Thoracic aorta (tissue), 2 donors: ENCODE measurements around the gene KDM3A. TPM values are rescaled to one million over a fixed set of nuclear protein-coding genes. Genes with fewer than 3 reads are reported as not detected.

Source experiments
- ATAC-seq: fragments of 150-250 bp; one replicate; pipeline ENCODE4 v1.8.0; 2017; ENCODE audit warnings: low read depth; ENCODE audit not compliant: insufficient number of reproducible peaks, low FRiP score
- DNase-seq: peaks from one replicate; pipeline ENCODE4 v3.0.0-alpha.2; 2020; ENCODE audit warnings: low spot score
- H3K27ac ChIP-seq, 2 donors: fragments of 200-600 bp; sonication (generic); 1 replicate in 1 of 2; 2 replicates in 1 of 2; pipeline ENCODE4 v1.5.1; 2016; ENCODE audit warnings: mild to moderate bottlenecking in 2 of 2, moderate library complexity in 2 of 2
- H3K27me3 ChIP-seq: fragments of 200-600 bp; sonication (generic); replicated peaks from 2 replicates; pipeline ENCODE4 v1.6.0; 2016; ENCODE audit warnings: mild to moderate bottlenecking; ENCODE audit not compliant: insufficient read depth
- H3K36me3 ChIP-seq: fragments of 200-600 bp; sonication (generic); one replicate; pipeline ENCODE4 v1.5.1; 2016
- H3K4me1 ChIP-seq, 2 donors: fragments of 200-600 bp; sonication (generic); 1 replicate in 1 of 2; 2 replicates in 1 of 2; pipeline versions ENCODE4 v1.5.1 to v1.6.0; 2016; ENCODE audit warnings: low read depth in 2 of 2, mild to moderate bottlenecking in 1 of 2; ENCODE audit not compliant: control insufficient read depth in 1 of 2
- H3K4me3 ChIP-seq: fragments of 200-600 bp; sonication (generic); 2 replicates; pipeline ENCODE4 v1.5.1; 2016; ENCODE audit warnings: mild to moderate bottlenecking
- H3K9me3 ChIP-seq: fragments of 200-600 bp; sonication (generic); 2 replicates; pipeline ENCODE4 v1.5.1; 2016
- total RNA-seq, 2 donors: library from RNA; depleted of rRNA; stranded (reverse); fragments of >200 nt; gene quantifications; one replicate each; pipeline versions ENCODE4 v1.1.0 to v1.2.3, GENCODE V29; 2016
- TF ChIP-seq, protein P1 (sequence below): fragments of 200-600 bp; sonication (generic); IDR thresholded peaks from one replicate; pipeline ENCODE4 v1.5.1; 2019; ENCODE audit warnings: antibody characterized with exemption

KDM3A gene
- total RNA-seq, 2 donors from 2014 or later: 41.7 to 74.6 TPM

DNA sequence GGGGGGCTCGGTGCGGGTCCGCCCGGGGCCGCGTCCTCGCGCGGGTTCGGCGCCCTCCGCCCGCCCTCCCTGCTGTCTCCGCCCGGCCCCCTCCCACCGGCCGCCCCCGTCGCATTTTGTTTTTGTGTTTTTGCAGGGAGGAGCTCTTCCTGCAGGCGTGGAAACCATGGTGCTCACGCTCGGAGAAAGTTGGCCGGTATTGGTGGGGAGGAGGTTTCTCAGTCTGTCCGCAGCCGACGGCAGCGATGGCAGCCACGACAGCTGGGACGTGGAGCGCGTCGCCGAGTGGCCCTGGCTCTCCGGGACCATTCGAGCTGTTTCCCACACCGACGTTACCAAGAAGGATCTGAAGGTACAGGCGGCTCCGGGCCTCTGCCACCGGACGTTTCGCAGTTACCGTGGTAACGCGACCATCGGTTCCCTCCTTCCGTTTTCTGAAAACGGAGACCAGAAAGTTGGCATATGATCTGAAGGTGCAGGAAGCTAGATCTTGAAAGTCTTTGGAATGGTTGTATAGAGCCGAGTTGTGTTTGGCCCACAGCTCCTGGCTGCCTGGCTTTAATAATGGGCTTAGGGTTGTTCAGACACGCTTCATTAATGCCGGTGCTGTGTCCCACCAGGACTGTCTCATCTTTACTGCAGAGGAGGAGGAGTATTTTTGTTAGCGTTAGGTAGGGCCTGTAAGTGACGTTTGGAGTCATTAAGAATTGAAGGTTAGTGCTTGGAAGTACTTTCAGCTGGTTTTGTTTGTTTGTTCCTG is 891 bp downstream of the KDM3A start:
- peak; percentile 16 for DNase-seq
- Histone ChIP-seq H3K27me3 (no peaks in the 10 kb centered on the region), H3K4me1 (peaks cover 35 to 40% of the 10 kb centered on the region in 2 donors), H3K27ac (peak overlapping the region; percentile 89 to 92), H3K36me3 (no peaks in the 10 kb centered on the region), H3K4me3 (peak overlapping the region; percentile 92), H3K9me3 (peaks cover 13% of the 10 kb centered on the region)
- TF ChIP-seq, protein P1, sequence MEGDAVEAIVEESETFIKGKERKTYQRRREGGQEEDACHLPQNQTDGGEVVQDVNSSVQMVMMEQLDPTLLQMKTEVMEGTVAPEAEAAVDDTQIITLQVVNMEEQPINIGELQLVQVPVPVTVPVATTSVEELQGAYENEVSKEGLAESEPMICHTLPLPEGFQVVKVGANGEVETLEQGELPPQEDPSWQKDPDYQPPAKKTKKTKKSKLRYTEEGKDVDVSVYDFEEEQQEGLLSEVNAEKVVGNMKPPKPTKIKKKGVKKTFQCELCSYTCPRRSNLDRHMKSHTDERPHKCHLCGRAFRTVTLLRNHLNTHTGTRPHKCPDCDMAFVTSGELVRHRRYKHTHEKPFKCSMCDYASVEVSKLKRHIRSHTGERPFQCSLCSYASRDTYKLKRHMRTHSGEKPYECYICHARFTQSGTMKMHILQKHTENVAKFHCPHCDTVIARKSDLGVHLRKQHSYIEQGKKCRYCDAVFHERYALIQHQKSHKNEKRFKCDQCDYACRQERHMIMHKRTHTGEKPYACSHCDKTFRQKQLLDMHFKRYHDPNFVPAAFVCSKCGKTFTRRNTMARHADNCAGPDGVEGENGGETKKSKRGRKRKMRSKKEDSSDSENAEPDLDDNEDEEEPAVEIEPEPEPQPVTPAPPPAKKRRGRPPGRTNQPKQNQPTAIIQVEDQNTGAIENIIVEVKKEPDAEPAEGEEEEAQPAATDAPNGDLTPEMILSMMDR: no peak
- ATAC-seq: no peak

GRCh38 chr2:86442642-86443005 is 1.5 kb downstream of the KDM3A start:
- H3K4me1 ChIP-seq: peaks cover 38 to 46% of the 10 kb centered on the region in 2 donors
- peak overlapping the region; percentile 89 to 92 for H3K27ac ChIP-seq
- peaks cover 13% of the 10 kb centered on the region for H3K9me3 ChIP-seq
- H3K27me3 ChIP-seq: no peaks in the 10 kb centered on the region
- H3K36me3 ChIP-seq: no peaks in the 10 kb centered on the region
- peak; percentile 93 for DNase-seq
- ATAC-seq: peak; percentile 84
- TF ChIP-seq, protein P1: no peak
- H3K4me3 ChIP-seq: peak overlapping the region; percentile 92

DNA sequence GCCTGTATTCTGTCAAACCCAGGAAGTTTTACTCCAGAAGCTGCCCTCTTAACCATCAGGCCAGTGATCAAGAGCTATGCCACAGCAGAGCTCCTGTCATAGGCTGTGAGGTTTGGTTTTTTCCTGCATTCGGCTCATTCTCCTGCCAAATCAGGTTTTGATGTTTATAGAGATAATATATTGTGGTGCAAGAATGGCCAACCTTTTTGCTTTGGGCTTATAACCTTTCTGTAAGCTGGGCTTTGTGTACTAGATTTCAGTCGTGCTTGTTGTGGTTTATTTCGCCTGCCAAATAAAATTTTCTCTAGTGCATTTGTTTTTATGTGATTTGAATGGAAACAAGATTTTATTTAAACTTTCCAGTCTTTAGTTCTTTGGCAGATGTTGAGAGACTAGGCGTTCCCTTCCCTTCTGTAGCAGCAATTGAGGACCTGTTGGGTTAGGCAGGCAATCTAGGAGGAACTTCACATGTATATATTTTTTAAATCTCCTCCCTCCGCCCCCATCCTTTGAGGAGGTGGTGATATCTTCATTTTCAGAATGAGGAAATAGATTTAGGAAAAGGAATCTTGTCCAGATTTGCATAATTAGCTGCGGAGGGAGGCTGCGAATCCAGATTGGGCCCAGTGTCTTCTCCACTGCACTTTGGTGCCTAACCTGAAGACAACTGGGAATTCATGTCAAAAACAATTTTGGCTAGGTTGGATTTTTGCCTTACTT is 2.6 kb downstream of the KDM3A start:
- DNase-seq (no peak), ATAC-seq (no peak)
- TF ChIP-seq, protein P1: no peak
- peaks cover 10% of the 10 kb centered on the region for H3K9me3 ChIP-seq
- peak overlapping the region; percentile 63 to 89 for H3K27ac ChIP-seq
- peak overlapping the region; percentile 92 for H3K4me3 ChIP-seq
- peaks cover 45 to 58% of the 10 kb centered on the region in 2 donors for H3K4me1 ChIP-seq
- H3K27me3 ChIP-seq: no peaks in the 10 kb centered on the region
- no peaks in the 10 kb centered on the region for H3K36me3 ChIP-seq

DNA sequence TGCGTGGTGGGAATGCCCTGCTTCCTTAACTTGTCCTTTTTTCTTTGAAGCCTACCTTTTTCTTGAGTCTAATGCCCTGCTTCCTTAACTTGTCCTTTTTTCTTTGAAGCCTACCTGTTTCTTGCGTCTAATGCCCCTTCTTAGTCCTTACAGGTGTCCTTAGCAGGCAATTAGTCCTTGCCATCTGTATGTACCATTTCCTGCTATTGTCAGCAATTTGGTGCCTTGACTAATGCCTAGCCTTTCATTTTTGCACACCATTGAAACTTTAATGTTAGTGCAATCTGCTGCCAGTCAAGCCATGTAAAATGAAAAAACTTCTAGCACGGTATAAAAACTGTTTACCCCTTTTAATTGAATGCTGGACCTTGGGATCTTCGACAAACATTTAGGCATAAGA is 4.3 kb downstream of the KDM3A start:
- Histone ChIP-seq H3K27ac (no peak overlapping the region), H3K9me3 (no peaks in the 10 kb centered on the region), H3K27me3 (no peaks in the 10 kb centered on the region), H3K36me3 (peaks cover 6% of the 10 kb centered on the region), H3K4me3 (no peak overlapping the region), H3K4me1 (peaks cover 45 to 66% of the 10 kb centered on the region in 2 donors)
- DNase-seq (no peak), ATAC-seq (no peak)
- TF ChIP-seq, protein P1: no peak

DNA sequence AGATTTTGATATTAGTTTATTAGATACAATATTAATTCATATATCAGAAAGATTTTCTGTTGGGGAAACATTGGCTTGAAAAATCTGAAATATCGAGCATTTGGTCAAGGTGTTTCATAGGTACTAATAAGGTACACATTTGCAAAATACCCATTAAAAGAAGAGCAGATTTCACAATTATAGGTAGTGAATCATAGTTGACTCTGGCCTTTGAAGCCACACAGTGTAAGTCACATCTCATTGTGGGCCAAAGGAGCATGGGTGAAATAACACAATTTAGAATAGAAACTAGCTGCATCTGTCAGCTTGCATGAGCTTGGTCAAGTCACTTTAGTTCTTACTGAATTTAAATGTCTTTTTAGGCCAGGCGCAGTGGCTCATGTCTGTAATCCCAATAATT is 4.9 kb downstream of the KDM3A start:
- Histone ChIP-seq H3K27ac (no peak overlapping the region), H3K4me1 (peaks cover 45 to 66% of the 10 kb centered on the region in 2 donors)

More for the DNA sequence above, 4.9 kb downstream of the KDM3A start:
- Histone ChIP-seq H3K9me3 (no peaks in the 10 kb centered on the region), H3K4me3 (no peak overlapping the region), H3K27me3 (no peaks in the 10 kb centered on the region), H3K36me3 (peaks cover 11% of the 10 kb centered on the region)
- ATAC-seq: no peak
- TF ChIP-seq, protein P1: no peak
- no peak for DNase-seq
